Mononuclear cell (primary cell): Measurements from ENCODE around the gene ALDH7A1. TPM values are rescaled to one million over a fixed set of nuclear protein-coding genes. Genes with fewer than 3 reads are reported as not detected.

Experiments
- H3K27me3 ChIP-seq: 2 replicates; pipeline ENCODE4 v1.6.0; 2011; ENCODE audit warnings: low read length, control low read depth; ENCODE audit not compliant: insufficient read depth
- H3K4me1 ChIP-seq: 2 replicates; pipeline ENCODE4 v1.5.1; 2011; ENCODE audit warnings: mild to moderate bottlenecking, low read length, control low read depth; ENCODE audit not compliant: insufficient read depth
- H3K4me3 ChIP-seq: 2 replicates; pipeline ENCODE4 v1.5.1; 2011; ENCODE audit warnings: mild to moderate bottlenecking, low read length, moderate library complexity
- H3K9me3 ChIP-seq: 2 replicates; pipeline ENCODE4 v1.5.1; 2011; ENCODE audit warnings: low read depth, mild to moderate bottlenecking, control low read depth, low read length
- total RNA-seq: library from RNA; depleted of rRNA; stranded (reverse); fragments of >200 nt; gene quantifications from one replicate; pipeline ENCODE4 v1.2.3, GENCODE V29; 2012

Gene ALDH7A1
- total RNA-seq, 1 donor = 0.31 TPM

DNA sequence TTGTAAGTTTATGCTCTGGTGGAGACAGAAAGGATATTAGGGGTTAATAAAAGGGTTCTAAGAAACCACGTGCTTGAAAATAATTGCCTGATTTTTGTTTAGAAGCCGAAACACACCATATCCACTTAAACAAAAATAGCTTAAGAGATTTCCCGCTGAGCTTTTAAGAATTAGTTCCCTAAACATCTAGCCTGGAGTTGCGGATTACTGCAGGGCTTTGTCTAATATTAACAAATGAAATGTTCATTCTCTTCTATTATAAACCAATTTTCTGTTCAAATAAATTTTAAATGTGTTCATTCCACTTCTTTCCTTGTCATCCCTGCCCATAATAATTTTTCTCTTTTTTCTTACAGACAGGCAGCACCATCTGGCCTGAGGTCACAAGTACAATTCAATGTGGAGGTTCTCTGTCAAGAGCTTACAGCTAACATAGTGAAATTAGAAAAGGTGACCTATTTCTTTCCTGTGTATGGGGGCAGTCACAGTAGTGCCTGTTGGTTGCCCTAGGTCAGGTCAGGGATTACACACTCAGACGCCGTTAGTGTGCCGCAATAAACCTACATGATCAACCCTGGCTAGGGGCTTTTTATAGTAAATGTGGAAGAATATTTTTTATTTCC is 106.5 kb downstream of the ALDH7A1 start:
- Histone ChIP-seq H3K4me1 (no peaks in the 10 kb centered on the region), H3K4me3 (no peak overlapping the region), H3K9me3 (no peaks in the 10 kb centered on the region), H3K27me3 (no peaks in the 10 kb centered on the region)

DNA sequence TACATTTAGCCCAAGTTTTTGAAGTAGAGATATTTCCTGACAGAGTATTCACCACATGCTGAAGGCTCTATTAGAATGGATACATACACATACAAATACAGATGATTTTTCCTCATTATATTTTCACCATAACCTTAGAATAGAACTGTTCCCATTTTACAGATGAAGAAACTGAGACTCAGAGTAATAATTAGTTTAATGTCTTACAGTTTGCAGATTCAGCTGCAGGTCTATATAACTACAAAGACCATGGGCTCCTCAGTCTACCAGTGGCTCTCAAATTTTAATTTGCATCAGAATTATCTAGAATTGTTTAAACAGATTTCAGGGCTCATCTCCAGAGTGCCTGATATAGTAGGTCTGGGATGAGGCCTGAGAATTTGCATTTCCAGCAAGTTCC is 107.4 kb downstream of the ALDH7A1 start:
- Histone ChIP-seq H3K4me1 (no peaks in the 10 kb centered on the region), H3K27me3 (no peaks in the 10 kb centered on the region), H3K4me3 (no peak overlapping the region), H3K9me3 (no peaks in the 10 kb centered on the region)

DNA sequence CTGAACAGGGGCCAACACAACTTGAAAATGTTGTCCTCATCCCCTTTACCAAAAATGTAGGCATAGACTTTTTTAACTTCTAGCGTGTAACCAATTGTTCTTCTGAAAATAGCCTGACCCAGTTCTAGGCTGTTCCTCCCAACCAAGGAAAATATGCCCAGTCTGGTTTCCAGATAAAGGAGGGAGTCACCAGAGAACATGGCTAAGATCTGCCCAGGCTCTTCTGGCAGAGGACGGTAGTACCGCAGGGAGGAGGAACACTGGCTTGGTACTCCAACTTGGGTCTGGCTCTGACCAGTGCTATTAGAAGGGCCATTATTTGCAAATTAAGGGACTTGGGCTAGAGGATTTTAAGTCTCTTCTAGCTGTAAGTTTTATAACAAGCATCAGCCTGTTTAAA is 108.7 kb downstream of the ALDH7A1 start:
- Histone ChIP-seq H3K9me3 (no peaks in the 10 kb centered on the region), H3K27me3 (no peaks in the 10 kb centered on the region), H3K4me1 (no peaks in the 10 kb centered on the region), H3K4me3 (no peak overlapping the region)

DNA sequence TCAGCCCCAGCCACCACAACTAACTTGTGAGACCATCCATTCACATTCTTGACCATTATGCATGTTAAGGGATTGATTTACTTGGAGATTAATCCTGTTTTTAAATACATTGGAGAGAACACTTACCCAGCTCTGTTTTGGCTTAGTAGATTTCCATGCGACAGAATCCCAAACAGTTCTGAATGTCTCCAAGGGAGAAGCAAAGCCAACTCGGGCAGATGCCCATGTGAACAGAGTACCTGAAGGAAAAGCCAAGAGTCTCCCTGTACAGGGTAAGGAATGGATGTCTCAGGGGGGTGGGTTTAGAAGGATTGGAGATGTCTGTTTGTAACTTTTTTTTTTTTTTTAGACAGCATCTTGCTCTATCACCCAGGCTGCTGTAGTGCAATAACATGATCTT is 110.8 kb downstream of the ALDH7A1 start:
- no peaks in the 10 kb centered on the region for H3K4me1 ChIP-seq
- H3K9me3 ChIP-seq = no peaks in the 10 kb centered on the region
- H3K27me3 ChIP-seq = no peaks in the 10 kb centered on the region

DNA sequence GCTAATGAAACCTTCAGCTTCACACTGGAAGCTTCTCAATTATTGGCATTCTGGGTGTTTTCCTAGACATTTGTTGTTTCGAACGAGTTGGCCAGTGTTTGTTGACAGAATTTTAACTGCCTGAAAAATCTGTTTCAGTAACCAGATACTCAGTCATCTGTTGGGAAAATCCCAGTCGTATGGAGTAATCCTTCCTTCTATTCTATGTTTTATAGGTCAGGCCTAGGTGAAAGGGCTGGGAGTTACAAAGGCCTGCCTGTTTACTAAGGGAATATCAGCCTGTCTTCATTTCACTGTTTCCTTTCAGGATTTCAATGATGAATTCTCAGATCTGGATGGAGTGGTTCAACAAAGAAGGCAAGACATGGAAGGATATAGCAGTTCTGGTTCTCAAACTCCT is 111.9 kb downstream of the ALDH7A1 start:
- Histone ChIP-seq H3K27me3 (no peaks in the 10 kb centered on the region), H3K4me1 (no peaks in the 10 kb centered on the region), H3K4me3 (no peak overlapping the region), H3K9me3 (no peaks in the 10 kb centered on the region)

More for the DNA sequence above, 110.8 kb downstream of the ALDH7A1 start:
- no peak overlapping the region for H3K4me3 ChIP-seq

DNA sequence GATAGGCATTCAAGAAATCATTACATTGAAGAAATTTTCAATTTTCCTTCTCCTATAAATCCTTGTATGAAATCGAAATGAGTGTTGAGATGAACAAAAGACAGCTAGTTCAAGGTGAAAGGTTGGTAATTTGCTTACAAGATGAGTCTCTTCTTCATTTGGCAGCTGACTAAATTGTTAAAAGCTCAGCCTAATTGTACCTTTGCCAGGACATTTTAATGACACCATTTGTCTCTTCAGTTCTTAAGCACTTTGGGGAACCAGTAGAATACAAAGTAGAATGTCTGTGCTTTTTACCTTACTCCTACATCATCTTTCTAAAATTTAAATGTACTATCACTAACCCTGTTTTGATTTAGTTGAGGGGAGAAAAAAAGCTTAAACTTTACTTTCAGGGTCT is 112.4 kb downstream of the ALDH7A1 start:
- no peaks in the 10 kb centered on the region for H3K9me3 ChIP-seq
- H3K27me3 ChIP-seq = no peaks in the 10 kb centered on the region
- no peak overlapping the region for H3K4me3 ChIP-seq
- no peaks in the 10 kb centered on the region for H3K4me1 ChIP-seq

DNA sequence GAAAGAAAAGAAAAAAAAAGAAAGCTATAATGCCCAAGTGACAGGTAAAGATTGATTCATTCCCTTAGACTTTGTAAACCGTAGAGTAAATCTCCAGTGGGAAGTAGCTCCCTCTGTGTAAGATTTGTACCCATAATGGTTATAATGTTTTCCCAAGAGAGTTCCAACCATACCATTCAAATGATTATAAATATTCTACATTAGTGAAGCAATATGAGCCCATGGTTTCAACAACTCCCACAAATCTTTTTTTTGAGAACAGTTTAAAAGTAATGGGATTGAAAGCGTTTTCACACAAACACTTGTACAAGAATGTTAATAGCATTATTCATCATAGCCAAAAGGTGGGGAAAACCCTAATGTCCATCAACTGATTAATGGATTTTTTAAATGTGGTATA is 113.8 kb downstream of the ALDH7A1 start:
- Histone ChIP-seq H3K4me1 (no peaks in the 10 kb centered on the region), H3K9me3 (no peaks in the 10 kb centered on the region), H3K4me3 (no peak overlapping the region), H3K27me3 (no peaks in the 10 kb centered on the region)

Other genes with a start within 250 kb of the ALDH7A1 start
- gene GRAMD2B, start 171.8 kb downstream of the ALDH7A1 start, total RNA-seq = 6.9 TPM
- gene PHAX, start 5.7 kb upstream of the ALDH7A1 start, total RNA-seq = 33.1 TPM
- gene LMNB1, start 181.9 kb upstream of the ALDH7A1 start, total RNA-seq = 54.5 TPM